ENCODE results near the gene TGFB1I1. TPM values are rescaled to one million over a fixed set of nuclear protein-coding genes. Genes with fewer than 3 reads are reported as not detected.
"Not testable (repeated sequence)": the region's sequence is repeated elsewhere in the genome, so short reads cannot be mapped to it uniquely, and the experiment has no call there.

Gene TGFB1I1
- total RNA-seq, 1 experiment from 2014 or later, result 3.1 TPM

- Histone ChIP-seq H3K4me3 (ENCODE audit: insufficient read depth, low read depth, low read length) (no peak overlapping the region), H3K27me3 (ENCODE audit: control insufficient read depth, insufficient read depth, low read length) (no peaks in the 10 kb centered on the region), H3K36me3 (replicated peaks; ENCODE audit: control insufficient read depth, insufficient read depth, low read length) (no peaks in the 10 kb centered on the region)
- DNase-seq, result no peak
These were observed 50.1 kb downstream of the TGFB1I1 start for GRCh38 chr16:31522071-31522470.

GRCh38 chr16:31523768-31524167 lies 51.8 kb downstream of the TGFB1I1 start:
- H3K4me3 ChIP-seq (ENCODE audit: insufficient read depth, low read depth, low read length); H3K27me3 ChIP-seq (ENCODE audit: control insufficient read depth, insufficient read depth, low read length); DNase-seq; H3K36me3 ChIP-seq (replicated peaks; ENCODE audit: control insufficient read depth, insufficient read depth, low read length): not testable (repeated sequence)

- Histone ChIP-seq H3K27me3 (ENCODE audit: control insufficient read depth, insufficient read depth, low read length) (peaks cover 21% of the 10 kb centered on the region), H3K4me3 (ENCODE audit: insufficient read depth, low read depth, low read length) (no peak overlapping the region), H3K36me3 (replicated peaks; ENCODE audit: control insufficient read depth, insufficient read depth, low read length) (no peaks in the 10 kb centered on the region)
- DNase-seq, result no peak
These were observed 53.2 kb downstream of the TGFB1I1 start for GRCh38 chr16:31525113-31525512.

Other genes with a start within 250 kb of the TGFB1I1 start
- 0.04 TPM in 1 of 2 replicates, not detected in the other for gene ITGAM, start 212.2 kb upstream of the TGFB1I1 start, total RNA-seq (2014; rRNA removed; shearing (Covaris generic))
- gene ITGAX, start 117.0 kb upstream of the TGFB1I1 start, total RNA-seq (2014; rRNA removed; shearing (Covaris generic)), result 0.26 and 0.80 TPM in 2 replicates
- not detected in 2 replicates for gene ITGAD, start 78.8 kb upstream of the TGFB1I1 start, total RNA-seq (2014; rRNA removed; shearing (Covaris generic))
- not detected in 2 replicates for gene COX6A2, start 43.8 kb upstream of the TGFB1I1 start, total RNA-seq (2014; rRNA removed; shearing (Covaris generic))
- gene ZNF843, start 29.4 kb upstream of the TGFB1I1 start, total RNA-seq (2014; rRNA removed; shearing (Covaris generic)), result 0.17 and 0.33 TPM in 2 replicates
- gene ARMC5, start 12.7 kb upstream of the TGFB1I1 start, total RNA-seq (2014; rRNA removed; shearing (Covaris generic)), result 8.0 and 11.6 TPM in 2 replicates
- 0.26 and 0.45 TPM in 2 replicates for gene SLC5A2, start 11.0 kb downstream of the TGFB1I1 start, total RNA-seq (2014; rRNA removed; shearing (Covaris generic))
- 44.7 and 66.9 TPM in 2 replicates for gene RUSF1, start 36.2 kb downstream of the TGFB1I1 start, total RNA-seq (2014; rRNA removed; shearing (Covaris generic))
- 0.62 and 3.3 TPM in 2 replicates for gene AHSP, start 55.7 kb downstream of the TGFB1I1 start, total RNA-seq (2014; rRNA removed; shearing (Covaris generic))

Data from H7 (cell line).